Breast epithelium (tissue), 3 donors: ENCODE results near the gene EDC3.

Source experiments
- POLR2AphosphoS5 ChIP-seq, 3 donors: sonication (generic); formaldehyde crosslinking; IDR thresholded peaks; one replicate each; pipeline ENCODE4 v1.6.1; 2017; ENCODE audit warnings: antibody characterized with exemption in 3 of 3
- TF ChIP-seq, protein P1 (sequence below), 3 donors: fragments of 450-650 bp; IDR thresholded peaks; one replicate each; pipeline ENCODE4 v1.5.1; 2016 to 2017; ENCODE audit warnings: antibody characterized with exemption in 3 of 3, mild to moderate bottlenecking in 3 of 3, moderate library complexity in 3 of 3

GRCh38 chr15:74667975-74668374 is 27.8 kb downstream of the EDC3 start:
- TF ChIP-seq, protein P1, sequence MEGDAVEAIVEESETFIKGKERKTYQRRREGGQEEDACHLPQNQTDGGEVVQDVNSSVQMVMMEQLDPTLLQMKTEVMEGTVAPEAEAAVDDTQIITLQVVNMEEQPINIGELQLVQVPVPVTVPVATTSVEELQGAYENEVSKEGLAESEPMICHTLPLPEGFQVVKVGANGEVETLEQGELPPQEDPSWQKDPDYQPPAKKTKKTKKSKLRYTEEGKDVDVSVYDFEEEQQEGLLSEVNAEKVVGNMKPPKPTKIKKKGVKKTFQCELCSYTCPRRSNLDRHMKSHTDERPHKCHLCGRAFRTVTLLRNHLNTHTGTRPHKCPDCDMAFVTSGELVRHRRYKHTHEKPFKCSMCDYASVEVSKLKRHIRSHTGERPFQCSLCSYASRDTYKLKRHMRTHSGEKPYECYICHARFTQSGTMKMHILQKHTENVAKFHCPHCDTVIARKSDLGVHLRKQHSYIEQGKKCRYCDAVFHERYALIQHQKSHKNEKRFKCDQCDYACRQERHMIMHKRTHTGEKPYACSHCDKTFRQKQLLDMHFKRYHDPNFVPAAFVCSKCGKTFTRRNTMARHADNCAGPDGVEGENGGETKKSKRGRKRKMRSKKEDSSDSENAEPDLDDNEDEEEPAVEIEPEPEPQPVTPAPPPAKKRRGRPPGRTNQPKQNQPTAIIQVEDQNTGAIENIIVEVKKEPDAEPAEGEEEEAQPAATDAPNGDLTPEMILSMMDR (IDR thresholded peaks at IDR 0.05), result no peak
- TF ChIP-seq POLR2AphosphoS5 (IDR thresholded peaks at IDR 0.05), result no peak
